HL-60 (cell line): ENCODE data around the gene TYW1.
"Not testable (repeated sequence)": the region's sequence is repeated elsewhere in the genome, so short reads cannot be mapped to it uniquely, and the experiment has no call there.

Experiments used
- CTCF ChIP-seq: IDR thresholded peaks from one replicate; pipeline ENCODE4 v1.5.1; 2011; ENCODE audit warnings: low read length, control low read depth, inconsistent platforms; ENCODE audit not compliant: insufficient read depth
- POLR2AphosphoS5 ChIP-seq: IDR thresholded peaks from 2 replicates; pipeline ENCODE4 v1.6.1; 2012; ENCODE audit warnings: low read depth

- TF ChIP-seq CTCF, POLR2AphosphoS5: not testable (repeated sequence)
Measured at GRCh38 chr7:67106255-67106654, 109.6 kb downstream of the TYW1 start.
